ENCODE measurements around the gene PCGF5. TPM values are rescaled to one million over a fixed set of nuclear protein-coding genes. Genes with fewer than 3 reads are reported as not detected.
"Not testable (repeated sequence)": the region's sequence is repeated elsewhere in the genome, so short reads cannot be mapped to it uniquely, and the experiment has no call there.

Gene PCGF5
- total RNA-seq, 1 donor from 2014 or later, result 38.6 TPM

GRCh38 chr10:91284486-91285090 is 64.1 kb downstream of the PCGF5 start:
- DNase-seq (ENCODE audit: low spot score), result no peak

- no peak for DNase-seq (ENCODE audit: low spot score)
These were observed 66.1 kb downstream of the PCGF5 start for GRCh38 chr10:91286572-91286971.

GRCh38 chr10:91287276-91287675 is 66.8 kb downstream of the PCGF5 start:
- DNase-seq (ENCODE audit: low spot score), result no peak

- DNase-seq (ENCODE audit: low spot score), result no peak
These were observed 67.4 kb downstream of the PCGF5 start for GRCh38 chr10:91287912-91288311.

GRCh38 chr10:91289305-91289704 is 68.8 kb downstream of the PCGF5 start:
- DNase-seq (ENCODE audit: low spot score), result no peak

GRCh38 chr10:91290607-91291006 is 70.1 kb downstream of the PCGF5 start:
- no peak for DNase-seq (ENCODE audit: low spot score)

- no peak for DNase-seq (ENCODE audit: low spot score)
These were observed 73.9 kb downstream of the PCGF5 start for GRCh38 chr10:91294134-91294906.

GRCh38 chr10:91295346-91295745 is 74.9 kb downstream of the PCGF5 start:
- DNase-seq (ENCODE audit: low spot score), result no peak

- no peak for DNase-seq (ENCODE audit: low spot score)
These were observed 76.0 kb downstream of the PCGF5 start for GRCh38 chr10:91296471-91296870.

- no peak for DNase-seq (ENCODE audit: low spot score)
These were observed 77.9 kb downstream of the PCGF5 start for GRCh38 chr10:91298224-91298871.

- DNase-seq (ENCODE audit: low spot score), result no peak
These were observed 79.6 kb downstream of the PCGF5 start for GRCh38 chr10:91299999-91300575.

GRCh38 chr10:91302946-91303345 is 82.5 kb downstream of the PCGF5 start:
- not testable (repeated sequence) for DNase-seq (ENCODE audit: low spot score)

GRCh38 chr10:91305979-91306378 is 85.5 kb downstream of the PCGF5 start:
- not testable (repeated sequence) for DNase-seq (ENCODE audit: low spot score)

- no peak for DNase-seq (ENCODE audit: low spot score)
These were observed 87.0 kb downstream of the PCGF5 start for GRCh38 chr10:91307489-91307888.

- DNase-seq (ENCODE audit: low spot score), result no peak
These were observed 89.2 kb downstream of the PCGF5 start for GRCh38 chr10:91309711-91310110.

GRCh38 chr10:91311601-91312381 is 91.3 kb downstream of the PCGF5 start:
- no peak for DNase-seq (ENCODE audit: low spot score)

- DNase-seq (ENCODE audit: low spot score), result no peak
These were observed 91.9 kb downstream of the PCGF5 start for GRCh38 chr10:91312382-91312733.

GRCh38 chr10:91313796-91314485 is 93.5 kb downstream of the PCGF5 start:
- no peak for DNase-seq (ENCODE audit: low spot score)

- DNase-seq (ENCODE audit: low spot score), result no peak
These were observed 96.0 kb downstream of the PCGF5 start for GRCh38 chr10:91316486-91316885.

GRCh38 chr10:91317541-91317940 is 97.1 kb downstream of the PCGF5 start:
- no peak for DNase-seq (ENCODE audit: low spot score)

- DNase-seq (ENCODE audit: low spot score), result no peak
These were observed 98.9 kb downstream of the PCGF5 start for GRCh38 chr10:91319336-91319735.
